ENCODE results near the gene PPP4R2.

DNA sequence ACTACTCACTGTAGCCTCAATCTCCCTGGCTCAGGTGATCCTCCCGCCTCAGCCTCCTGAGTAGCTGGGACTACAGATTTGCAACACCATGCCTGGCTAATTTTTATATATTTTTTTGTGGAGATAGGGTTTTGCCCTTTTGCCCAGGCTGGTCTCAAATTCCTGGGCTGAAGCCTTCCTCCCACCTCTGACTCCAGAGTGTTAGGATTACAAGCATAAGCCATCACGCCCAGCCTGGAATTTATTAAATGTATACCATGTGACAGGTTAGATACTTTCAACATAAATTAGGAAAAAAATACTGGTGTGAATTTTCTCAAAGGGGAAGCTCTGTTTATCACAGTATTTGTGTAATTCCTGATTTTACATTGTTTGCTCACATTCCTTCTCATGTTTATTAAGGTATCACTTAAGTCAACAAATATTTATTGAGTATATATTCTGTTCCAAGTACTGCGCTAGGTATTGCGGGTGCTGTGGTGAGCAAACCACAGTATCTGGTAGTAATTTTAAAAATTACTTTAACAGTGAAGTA is 24.8 kb downstream of the PPP4R2 start:
- no peak for TF ChIP-seq PATZ1 (CRISPR knock-in tag; IDR thresholded peaks at IDR 0.05; ENCODE audit: borderline replicate concordance)
- TF ChIP-seq, protein P1, sequence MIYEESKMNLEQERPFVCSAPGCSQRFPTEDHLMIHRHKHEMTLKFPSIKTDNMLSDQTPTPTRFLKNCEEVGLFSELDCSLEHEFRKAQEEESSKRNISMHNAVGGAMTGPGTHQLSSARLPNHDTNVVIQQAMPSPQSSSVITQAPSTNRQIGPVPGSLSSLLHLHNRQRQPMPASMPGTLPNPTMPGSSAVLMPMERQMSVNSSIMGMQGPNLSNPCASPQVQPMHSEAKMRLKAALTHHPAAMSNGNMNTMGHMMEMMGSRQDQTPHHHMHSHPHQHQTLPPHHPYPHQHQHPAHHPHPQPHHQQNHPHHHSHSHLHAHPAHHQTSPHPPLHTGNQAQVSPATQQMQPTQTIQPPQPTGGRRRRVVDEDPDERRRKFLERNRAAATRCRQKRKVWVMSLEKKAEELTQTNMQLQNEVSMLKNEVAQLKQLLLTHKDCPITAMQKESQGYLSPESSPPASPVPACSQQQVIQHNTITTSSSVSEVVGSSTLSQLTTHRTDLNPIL (CRISPR knock-in tag; IDR thresholded peaks at IDR 0.05; ENCODE audit: low read depth), result no peak

Data from SK-N-SH treated with all-trans-retinoic acid at 6 μM for 48 hours (cell line).